CD4-positive, alpha-beta T cell treated with Interleukin-21 for 1 hour (primary cell): ENCODE data around the gene AK3.
"Not testable (repeated sequence)": the region's sequence is repeated elsewhere in the genome, so short reads cannot be mapped to it uniquely, and the experiment has no call there.

Experiments used
- DNase-seq: peaks from one replicate; pipeline ENCODE4 v3.0.0-alpha.2; 2020

Gene AK3

DNA sequence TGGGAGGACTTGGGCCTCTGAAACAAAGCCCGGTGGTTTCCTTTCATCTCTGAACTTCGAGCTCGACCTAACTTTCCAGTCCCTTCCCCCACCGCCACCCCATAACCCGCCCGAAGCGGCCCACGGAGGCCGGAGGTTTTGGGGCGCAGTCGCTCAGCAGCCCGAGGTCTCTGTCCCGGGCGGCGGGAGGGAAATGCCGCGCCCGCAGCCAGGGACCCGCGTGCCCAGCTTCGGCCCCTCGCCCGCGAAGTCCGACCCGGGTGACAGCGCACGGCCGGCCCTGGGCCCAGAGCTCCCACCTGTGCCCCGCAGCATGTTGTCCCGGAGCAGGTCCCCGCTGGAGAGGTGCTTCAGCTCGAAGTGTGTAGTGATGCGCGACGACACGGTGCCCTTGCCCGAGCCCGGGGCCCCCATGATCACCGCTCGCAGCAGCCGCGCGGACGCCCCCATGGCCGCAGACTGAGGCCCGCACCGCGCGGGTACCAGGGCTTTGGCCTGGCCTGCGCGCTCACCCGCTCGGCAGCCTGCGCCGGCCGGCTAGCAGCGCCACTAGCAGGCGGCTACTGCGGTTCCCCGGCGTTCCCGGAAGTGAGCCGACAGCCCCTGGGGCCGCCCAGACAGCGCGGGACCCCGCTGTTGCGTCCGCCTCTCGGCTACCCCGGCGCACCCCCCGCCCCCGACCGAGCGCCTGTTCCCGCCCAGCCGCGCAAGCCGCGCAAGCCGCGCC, at the start of gene AK3:
Gene AK3 (minus strand): TSS at position 565 of the 727 bp plus-strand sequence. CDS start 115 bp downstream, at position 450.
- peak; percentile 88 for DNase-seq

DNA sequence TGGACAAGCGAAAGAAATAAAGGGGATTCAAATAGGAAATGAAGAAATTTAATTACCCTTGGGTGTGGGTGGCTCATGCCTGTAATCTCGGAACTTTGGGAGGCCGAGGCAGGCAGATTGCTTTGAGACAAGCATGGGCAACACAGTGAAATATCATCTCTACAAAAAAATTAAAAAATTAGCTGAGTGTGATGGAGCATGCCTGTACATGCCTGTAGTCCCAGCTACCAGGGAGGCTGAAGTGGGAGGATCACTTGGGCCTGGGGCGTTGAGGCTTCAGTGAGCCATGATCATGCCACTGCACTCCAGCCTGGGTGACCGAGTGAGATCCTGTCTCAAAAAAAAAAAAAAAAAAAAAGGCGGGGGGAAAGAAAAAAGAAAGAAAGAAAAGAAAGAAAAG, 47.7 kb upstream of the AK3 start:
- DNase-seq: no peak

DNA sequence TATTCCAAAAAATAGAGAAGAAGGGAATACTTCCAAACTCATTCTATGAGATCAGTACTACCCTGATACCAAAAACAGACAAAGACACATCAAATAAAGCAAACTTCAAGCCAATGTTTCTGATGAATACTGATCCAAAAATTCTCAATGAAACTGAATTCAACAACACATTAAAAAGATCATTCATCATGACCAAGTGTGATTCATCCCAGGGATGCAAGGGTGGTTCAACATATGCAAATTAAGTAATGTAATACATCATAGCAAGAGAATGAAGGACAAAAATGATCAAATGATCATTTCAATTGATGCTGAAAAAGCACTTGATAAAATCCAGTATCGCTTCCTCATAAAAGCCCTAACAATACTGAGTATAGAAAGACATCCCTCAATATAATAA, 46.9 kb upstream of the AK3 start:
- no peak for DNase-seq

DNA sequence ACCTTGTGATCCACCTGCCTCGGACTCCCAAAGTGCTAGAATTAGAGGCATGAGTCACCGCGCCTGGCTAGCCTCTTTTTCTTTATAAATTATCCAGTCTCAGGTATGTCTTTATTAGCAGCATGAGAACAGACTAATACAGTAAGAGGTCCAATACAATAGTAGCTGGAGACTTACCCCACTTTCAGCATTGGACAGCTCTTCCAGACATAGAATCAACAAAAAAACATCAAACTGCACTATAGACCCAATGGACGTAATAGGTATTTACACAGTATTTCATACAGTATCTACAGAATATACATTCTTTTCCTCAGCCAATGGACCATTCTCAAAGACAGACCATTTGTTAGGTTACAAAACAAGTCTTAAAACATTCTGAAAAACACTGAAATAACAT, 45.6 kb upstream of the AK3 start:
- DNase-seq: no peak

DNA sequence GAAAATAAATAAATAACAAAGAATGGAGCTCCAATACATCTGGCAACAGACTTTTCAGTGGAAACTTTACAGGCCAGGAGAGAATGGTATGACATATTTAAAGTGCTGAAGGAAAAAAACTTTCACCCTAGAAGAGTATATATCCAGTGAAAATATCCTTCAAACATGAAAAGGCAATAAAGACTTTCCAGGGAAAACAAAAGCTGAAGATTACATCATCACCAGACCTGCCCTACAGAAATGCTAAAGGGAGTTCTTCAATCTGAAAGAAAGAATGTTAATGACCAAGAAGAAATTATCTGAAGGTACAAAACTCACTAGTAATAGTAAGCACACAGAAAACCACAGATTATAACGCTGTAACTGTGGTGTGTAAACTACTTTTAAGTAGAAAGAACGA, 43.4 kb upstream of the AK3 start:
- no peak for DNase-seq

DNA sequence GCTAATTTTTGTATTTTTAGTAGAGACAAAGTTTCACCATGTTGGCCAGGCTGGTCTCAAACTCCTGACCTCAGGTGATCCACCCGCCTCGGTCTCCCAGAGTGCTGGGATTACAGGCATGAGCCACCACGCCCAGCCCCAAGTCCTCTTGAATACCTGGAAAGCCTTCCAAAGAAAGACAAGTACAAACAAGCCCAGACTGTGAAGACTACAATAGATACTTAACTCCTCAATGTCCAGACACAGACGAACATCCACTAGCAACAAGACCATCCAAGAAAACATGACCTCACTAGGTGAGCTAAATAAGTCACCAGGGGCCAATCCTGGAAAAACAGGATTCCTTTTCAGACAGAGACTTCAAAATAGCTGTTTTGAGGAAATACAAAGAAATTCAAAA, 42.2 kb upstream of the AK3 start:
- DNase-seq: not testable (repeated sequence)

- DNase-seq: no peak
These were observed 40.4 kb upstream of the AK3 start for GRCh38 chr9:4781408-4781807.

- DNase-seq: no peak
These were observed 39.6 kb upstream of the AK3 start for GRCh38 chr9:4780651-4781050.

GRCh38 chr9:4774958-4775357, 34.0 kb upstream of the AK3 start:
- not testable (repeated sequence) for DNase-seq

- DNase-seq: no peak
These were observed 33.2 kb upstream of the AK3 start for GRCh38 chr9:4774209-4774608.

- DNase-seq: no peak
These were observed 30.8 kb upstream of the AK3 start for GRCh38 chr9:4771788-4772187.

GRCh38 chr9:4769321-4770080, 28.5 kb upstream of the AK3 start:
- DNase-seq: no peak

DNA sequence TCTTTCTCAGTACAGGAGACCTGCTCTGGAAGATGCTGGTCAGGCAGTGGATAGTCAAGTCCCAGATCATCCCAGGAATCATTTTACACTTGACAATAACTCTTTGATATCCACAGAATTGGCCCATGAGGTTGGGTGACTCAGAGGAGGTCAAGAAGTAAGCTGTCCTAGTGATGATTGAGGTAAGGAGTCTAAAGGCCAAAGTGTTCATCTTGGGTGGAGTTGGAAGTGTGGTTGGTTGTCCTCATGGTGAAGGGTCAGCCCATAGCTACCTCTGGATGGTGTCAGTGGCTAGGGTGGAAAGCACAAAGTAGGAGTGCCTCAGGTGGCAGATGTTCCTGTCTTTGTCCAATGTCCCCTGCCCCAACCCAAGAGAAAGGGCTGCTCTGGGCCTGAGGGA, 27.7 kb upstream of the AK3 start:
- no peak for DNase-seq

DNA sequence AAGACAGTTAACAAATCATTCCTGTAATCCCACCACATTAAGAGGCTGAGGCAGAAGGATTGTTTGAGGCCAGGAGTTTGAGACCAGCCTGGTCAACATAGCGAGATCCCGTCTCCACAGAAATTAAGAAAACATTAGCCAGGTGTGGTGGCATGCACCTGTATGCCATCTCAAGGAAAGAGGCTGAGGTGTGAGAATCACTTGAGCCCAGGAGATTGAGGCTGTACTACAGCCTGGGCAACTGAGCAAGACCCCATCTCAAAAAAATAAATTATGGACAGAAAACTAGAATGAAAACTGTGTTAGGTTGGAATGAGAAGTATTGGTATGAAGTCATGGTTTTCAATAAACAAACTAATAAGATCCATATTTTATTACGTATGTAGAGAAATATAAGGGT, 23.0 kb upstream of the AK3 start:
- DNase-seq: no peak

GRCh38 chr9:4762886-4763541, 22.0 kb upstream of the AK3 start:
- DNase-seq: no peak

DNA sequence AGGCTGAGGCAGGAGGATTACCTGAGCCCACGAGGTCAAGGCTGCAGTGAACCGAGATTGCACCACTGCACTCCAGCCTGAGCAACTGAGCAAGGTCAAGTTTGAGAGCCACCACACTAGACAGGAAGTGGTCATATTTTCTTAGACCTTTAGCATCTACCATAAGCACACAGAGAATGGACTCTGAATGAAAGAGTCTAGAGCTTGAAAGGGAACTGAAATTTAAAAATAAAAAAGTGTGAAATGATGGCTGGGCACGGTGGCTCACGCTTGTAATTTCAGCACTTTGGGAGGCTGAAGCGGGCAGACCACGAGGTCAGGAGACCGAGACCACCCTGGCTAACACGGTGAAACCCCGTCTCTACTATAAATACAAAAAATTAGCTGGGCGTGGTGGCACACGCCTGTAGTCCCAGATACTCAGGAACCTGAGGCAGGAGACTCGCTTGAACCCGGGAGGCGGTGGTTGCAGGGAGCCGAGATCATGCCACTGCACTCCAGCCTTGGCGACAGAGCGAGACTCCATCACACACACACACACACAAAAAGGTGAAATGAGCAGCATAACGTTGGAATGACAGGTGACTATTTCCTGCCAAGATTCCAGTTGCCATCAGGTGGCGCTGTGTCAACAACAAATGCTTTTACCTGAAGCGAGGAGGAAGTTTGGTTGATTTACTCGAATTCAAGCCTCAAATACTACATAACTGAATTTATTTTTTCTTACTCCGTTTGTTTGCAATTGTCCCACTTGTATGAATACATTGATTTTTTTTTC, 21.3 kb upstream of the AK3 start:
- peak; percentile 84 for DNase-seq

DNA sequence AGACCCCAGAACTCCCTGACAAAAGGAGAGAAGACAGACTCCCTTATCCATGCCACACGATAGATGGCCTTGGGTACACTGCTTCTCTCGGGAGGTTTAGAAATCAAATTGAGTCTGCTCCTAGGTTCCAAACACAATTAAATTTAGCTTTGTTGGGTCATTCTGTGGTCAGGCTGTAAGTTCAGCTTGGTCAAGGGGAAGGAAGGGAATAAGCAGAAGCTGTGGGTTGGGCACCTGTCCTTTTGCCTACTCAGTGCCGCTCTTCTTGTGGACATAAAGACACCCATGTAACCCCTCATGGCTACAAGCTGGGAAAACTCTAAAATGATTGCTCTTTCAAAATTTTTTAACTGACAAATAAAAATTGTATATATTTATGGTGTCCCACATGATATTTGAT, 19.1 kb upstream of the AK3 start:
- DNase-seq: no peak

GRCh38 chr9:4756420-4756819, 15.4 kb upstream of the AK3 start:
- no peak for DNase-seq

DNA sequence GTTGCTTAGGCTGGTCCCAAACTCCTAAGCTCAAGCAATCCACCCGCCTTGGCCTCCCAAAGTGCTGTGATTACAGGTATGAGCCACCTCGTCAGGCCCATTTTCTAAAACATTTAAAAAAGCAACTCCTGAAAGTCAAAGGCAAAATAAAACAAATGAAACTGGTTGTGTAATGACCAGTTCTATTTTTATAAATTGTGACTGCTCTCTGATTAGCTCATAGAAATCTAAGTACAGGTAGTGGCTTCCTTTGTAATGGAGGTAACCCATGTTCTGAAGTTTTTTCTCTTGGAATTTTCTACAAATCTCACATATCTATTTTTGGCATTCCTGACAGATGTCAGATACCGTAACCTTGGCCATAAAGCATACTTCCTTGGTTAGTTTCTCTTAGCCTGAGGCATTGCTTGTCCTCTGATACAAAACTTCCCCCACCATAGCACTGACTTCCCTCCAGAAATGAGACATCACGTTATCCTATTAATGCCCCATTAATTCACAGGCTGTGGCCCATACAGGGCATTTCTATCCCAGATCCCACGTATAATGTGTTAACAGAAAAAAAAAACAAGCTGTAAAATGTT, 14.1 kb upstream of the AK3 start:
- DNase-seq: no peak

GRCh38 chr9:4754530-4754929, 13.5 kb upstream of the AK3 start:
- DNase-seq: not testable (repeated sequence)

- DNase-seq: peak; percentile 56
These were observed 9.1 kb upstream of the AK3 start for GRCh38 chr9:4750023-4750673.

GRCh38 chr9:4748612-4749011, 7.6 kb upstream of the AK3 start:
- no peak for DNase-seq
